Activated CD8-positive, alpha-beta T cell treated with anti-CD3 and anti-CD28 coated beads for 36 hours (primary cell): ENCODE results near the gene SLC8A3. TPM values are rescaled to one million over a fixed set of nuclear protein-coding genes. Genes with fewer than 3 reads are reported as not detected.

Experiments
- ATAC-seq: fragments of 200-7000 bp; cut with Tn5 transposase; one replicate; pipeline ENCODE4 v1.10.0; 2021; ENCODE audit warnings: mild to moderate bottlenecking, moderate library complexity
- CTCF ChIA-PET: fragments of 350-600 bp; sonication (Branson Sonifier 250); formaldehyde crosslinking; loops from one replicate; lab custom pipeline; 2021; ENCODE audit warnings: antibody characterized with exemption; lab: Charles Lee
- POLR2A ChIA-PET: fragments of 350-600 bp; sonication (Branson Sonifier 250); formaldehyde crosslinking; loops from one replicate; lab custom pipeline; 2021; ENCODE audit warnings: antibody characterized with exemption; lab: Charles Lee
- DNase-seq: peaks from one replicate; pipeline ENCODE4 v3.0.0-alpha.2; 2020
- H3K27ac Mint-ChIP-seq: one replicate; pipeline ENCODE4 v1.8.0; 2021; ENCODE audit warnings: mild to moderate bottlenecking, mixed read lengths
- H3K27me3 Mint-ChIP-seq: one replicate; pipeline ENCODE4 v1.8.0; 2021; ENCODE audit warnings: mixed read lengths
- H3K36me3 Mint-ChIP-seq: one replicate; pipeline ENCODE4 v1.8.0; 2021; ENCODE audit warnings: low read depth, mixed read lengths
- H3K4me1 Mint-ChIP-seq: one replicate; pipeline ENCODE4 v1.8.0; 2021; ENCODE audit warnings: low read depth, mixed read lengths
- H3K4me3 Mint-ChIP-seq: one replicate; pipeline ENCODE4 v1.8.0; 2021; ENCODE audit warnings: mild to moderate bottlenecking, moderate library complexity, mixed read lengths
- H3K9me3 Mint-ChIP-seq: one replicate; pipeline ENCODE4 v1.8.0; 2021; ENCODE audit warnings: mixed read lengths
- CTCF ChIP-seq: fragments of 200-600 bp; IDR thresholded peaks from one replicate; pipeline ENCODE4 v1.8.0; 2022; ENCODE audit warnings: antibody characterized with exemption, mild to moderate bottlenecking
- intact Hi-C: fragments of 100-400 bp; cut with micrococcal nuclease; formaldehyde crosslinking; loops from one replicate; pipeline ENCODE4 v1.10.0; 2022
- total RNA-seq, 2 experiments: library from RNA; stranded (reverse); gene quantifications; one replicate each; pipeline ENCODE4 v1.2.3, GENCODE V29; 2021

Gene SLC8A3
- total RNA-seq, 2 experiments from 2014 or later, result 0.54 TPM

- POLR2A ChIA-PET, result interaction anchor here (0.6 kb wide), 1 partner anchor 57 kb away, joined by 3 read pairs; no protein-coding TSS in a partner anchor
- no peak for ATAC-seq
- no peaks in the 10 kb centered on the region for H3K36me3 Mint-ChIP-seq
- no peak for TF ChIP-seq CTCF
- H3K4me1 Mint-ChIP-seq, result no peaks in the 10 kb centered on the region
- CTCF ChIA-PET, result interaction anchor here (1.1 to 3.1 kb wide), 4 partner anchors 21 to 458 kb away, joined by 3 to 18 read pairs (median 5); no protein-coding TSS in a partner anchor
- H3K27me3 Mint-ChIP-seq, result peaks cover 1% of the 10 kb centered on the region
- intact Hi-C loops, result no loop called here
- no peak overlapping the region for H3K27ac Mint-ChIP-seq
- DNase-seq, result no peak
- no peak overlapping the region for H3K4me3 Mint-ChIP-seq
- no peaks in the 10 kb centered on the region for H3K9me3 Mint-ChIP-seq
Measured at GRCh38 chr14:70006699-70007098, 182.1 kb downstream of the SLC8A3 start.

GRCh38 chr14:70005281-70005805, 183.4 kb downstream of the SLC8A3 start:
- DNase-seq (no peak), ATAC-seq (no peak)
- POLR2A ChIA-PET, result no interaction called here
- Mint-ChIP-seq H3K27ac (no peak overlapping the region), H3K9me3 (no peaks in the 10 kb centered on the region), H3K4me3 (no peak overlapping the region), H3K36me3 (no peaks in the 10 kb centered on the region), H3K27me3 (peaks cover 1% of the 10 kb centered on the region), H3K4me1 (no peaks in the 10 kb centered on the region)
- TF ChIP-seq CTCF, result no peak
- CTCF ChIA-PET, result interaction anchor here (0.6 kb wide), 1 partner anchor 25 kb away, joined by 3 read pairs; no protein-coding TSS in a partner anchor
- intact Hi-C loops, result no loop called here

GRCh38 chr14:70004791-70005190, 184.0 kb downstream of the SLC8A3 start:
- Mint-ChIP-seq H3K36me3 (no peaks in the 10 kb centered on the region), H3K4me3 (no peak overlapping the region), H3K9me3 (no peaks in the 10 kb centered on the region), H3K27me3 (peaks cover 1% of the 10 kb centered on the region), H3K4me1 (no peaks in the 10 kb centered on the region), H3K27ac (no peak overlapping the region)
- no peak for DNase-seq
- ChIA-PET POLR2A (no interaction called here), CTCF (interaction anchor here (0.6 kb wide), 1 partner anchor 25 kb away, joined by 3 read pairs; no protein-coding TSS in a partner anchor)
- no peak for ATAC-seq
- TF ChIP-seq CTCF, result no peak
- intact Hi-C loops, result no loop called here

- no peaks in the 10 kb centered on the region for H3K36me3 Mint-ChIP-seq
- H3K27ac Mint-ChIP-seq, result no peak overlapping the region
- POLR2A ChIA-PET, result no interaction called here
- H3K9me3 Mint-ChIP-seq, result no peaks in the 10 kb centered on the region
- no peak for DNase-seq
- CTCF ChIA-PET, result no interaction called here
- TF ChIP-seq CTCF, result no peak
- no peak for ATAC-seq
- peaks cover 3% of the 10 kb centered on the region for H3K27me3 Mint-ChIP-seq
- H3K4me3 Mint-ChIP-seq, result no peak overlapping the region
- intact Hi-C loops, result no loop called here
- no peaks in the 10 kb centered on the region for H3K4me1 Mint-ChIP-seq
Measured at GRCh38 chr14:70002589-70003346, 186.0 kb downstream of the SLC8A3 start.

GRCh38 chr14:70000601-70001000, 188.2 kb downstream of the SLC8A3 start:
- H3K9me3 Mint-ChIP-seq, result no peaks in the 10 kb centered on the region
- DNase-seq (no peak), ATAC-seq (no peak)
- no peak overlapping the region for H3K27ac Mint-ChIP-seq
- no peak overlapping the region for H3K4me3 Mint-ChIP-seq
- ChIA-PET POLR2A (no interaction called here), CTCF (no interaction called here)
- no peak for TF ChIP-seq CTCF
- H3K4me1 Mint-ChIP-seq, result no peaks in the 10 kb centered on the region
- intact Hi-C loops, result no loop called here
- H3K27me3 Mint-ChIP-seq, result peaks cover 3% of the 10 kb centered on the region
- H3K36me3 Mint-ChIP-seq, result no peaks in the 10 kb centered on the region
